SK-N-MC (cell line): Measurements from ENCODE around the gene LBX2.

Experiments used
- EZH2 ChIP-seq: fragments of 200-600 bp; sonication (generic); IDR thresholded peaks from one replicate; pipeline ENCODE4 v1.6.1; 2017; ENCODE audit warnings: antibody characterized with exemption
- FOXP2 ChIP-seq: optimal IDR thresholded peaks from 2 replicates; pipeline ENCODE3; 2011; ENCODE audit warnings: mild to moderate bottlenecking, moderate library complexity; ENCODE audit not compliant: insufficient read depth; ENCODE audit errors: extremely low read length, control extremely low read depth
- POLR2AphosphoS5 ChIP-seq: IDR thresholded peaks from 2 replicates; pipeline ENCODE4 v1.6.1; 2012; ENCODE audit warnings: mild to moderate bottlenecking, low read depth, low read length, borderline replicate concordance

DNA sequence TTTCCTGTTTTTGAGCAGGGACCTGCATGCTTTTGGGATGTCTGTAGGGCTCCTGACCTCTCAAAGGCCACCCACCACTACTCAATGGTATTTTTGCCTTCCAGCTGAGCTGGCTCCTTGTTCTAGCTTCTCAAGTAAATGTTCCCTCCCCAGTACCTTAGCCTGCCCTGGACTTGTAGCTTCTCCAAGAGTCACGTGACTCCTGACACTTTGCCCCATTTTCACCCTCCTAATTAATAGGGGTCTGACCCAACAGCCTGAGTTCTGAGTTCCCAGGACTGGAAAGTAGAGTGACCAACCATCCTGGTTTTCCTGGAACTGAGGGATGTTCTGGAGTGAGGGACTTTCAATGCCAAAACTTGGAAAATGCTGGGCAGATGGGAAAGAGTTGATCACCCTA, 4.0 kb downstream of the LBX2 start:
- TF ChIP-seq POLR2AphosphoS5 (no peak), EZH2 (no peak), FOXP2 (no peak)
